OCI-M2 (cell line): Measurements from ENCODE around the gene GPNMB.
"Not testable (repeated sequence)": the region's sequence is repeated elsewhere in the genome, so short reads cannot be mapped to it uniquely, and the experiment has no call there.

Experiments used
- DNase-seq: peaks from one replicate; lab custom pipeline; 2025; ENCODE audit not compliant: unreplicated experiment; lab: John Stamatoyannopoulos, UW

GPNMB gene

DNA sequence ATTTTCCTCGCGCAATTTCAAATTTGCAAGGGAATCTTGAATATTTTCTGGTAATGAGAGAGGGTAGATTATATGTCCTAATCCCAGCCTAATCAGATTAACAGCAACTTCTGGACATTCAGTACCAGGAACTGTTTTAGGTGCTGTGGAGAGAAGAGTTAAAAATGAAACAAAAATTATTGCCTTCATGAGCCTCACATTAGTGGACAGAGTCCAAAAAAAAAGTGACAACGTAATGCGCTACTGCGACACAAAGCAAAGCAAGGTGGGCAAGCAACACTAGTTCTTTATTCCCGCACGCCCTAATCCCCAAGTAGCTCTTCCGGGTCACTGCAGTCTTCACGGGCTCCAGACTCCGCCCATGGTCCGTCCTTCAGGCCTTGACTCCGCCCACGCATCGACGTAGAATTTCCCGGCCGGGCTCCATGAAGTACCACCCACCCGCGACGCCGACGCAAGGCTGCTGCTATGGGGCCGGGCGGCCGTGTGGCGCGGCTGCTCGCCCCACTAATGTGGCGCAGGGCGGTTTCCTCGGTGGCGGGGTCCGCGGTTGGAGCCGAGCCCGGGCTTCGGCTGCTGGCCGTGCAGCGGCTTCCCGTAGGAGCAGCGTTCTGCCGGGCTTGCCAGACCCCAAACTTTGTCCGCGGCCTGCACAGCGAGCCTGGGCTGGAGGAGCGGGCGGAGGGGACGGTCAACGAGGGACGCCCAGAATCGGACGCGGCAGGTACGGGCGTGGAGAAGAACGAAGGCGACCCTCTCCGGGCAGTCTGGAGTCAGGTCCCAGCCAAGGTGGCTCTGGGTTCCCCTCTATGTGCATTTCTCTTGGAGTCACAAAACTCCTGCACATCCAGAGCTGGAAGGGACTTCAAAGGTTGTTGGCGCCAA, 52.6 kb downstream of the GPNMB start, which contains the start of gene MALSU1:
MALSU1 (plus strand) TSS at position 455 of the 885 bp plus-strand sequence; CDS start at position 469, 14 bp downstream.
- peak; percentile 49 for DNase-seq

DNA sequence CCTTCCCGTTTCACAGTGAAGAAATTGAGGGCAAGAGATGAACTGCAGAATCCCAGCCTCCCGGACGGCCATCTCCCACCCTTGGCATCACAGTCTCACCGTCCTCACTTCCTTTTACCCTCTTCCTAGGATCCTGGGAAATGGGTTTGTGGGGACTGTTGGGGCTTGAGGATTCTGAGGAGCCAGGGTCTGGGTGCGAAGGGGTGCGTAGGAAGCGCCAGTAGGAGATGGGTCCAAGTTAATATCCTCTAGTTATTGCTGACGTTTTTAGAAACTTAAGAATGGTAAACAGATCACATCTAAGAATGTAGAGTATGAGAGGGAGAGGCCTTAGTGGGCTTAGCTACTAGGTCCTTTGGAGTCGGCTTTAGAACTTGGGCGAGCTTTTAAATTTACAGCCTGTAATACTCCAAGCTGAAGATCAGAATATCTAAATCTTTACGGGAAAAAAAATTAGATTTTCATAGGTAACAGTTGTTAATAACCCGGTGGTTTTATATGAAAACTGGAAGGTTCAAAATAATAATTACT, 53.3 kb downstream of the GPNMB start:
- no peak for DNase-seq

DNA sequence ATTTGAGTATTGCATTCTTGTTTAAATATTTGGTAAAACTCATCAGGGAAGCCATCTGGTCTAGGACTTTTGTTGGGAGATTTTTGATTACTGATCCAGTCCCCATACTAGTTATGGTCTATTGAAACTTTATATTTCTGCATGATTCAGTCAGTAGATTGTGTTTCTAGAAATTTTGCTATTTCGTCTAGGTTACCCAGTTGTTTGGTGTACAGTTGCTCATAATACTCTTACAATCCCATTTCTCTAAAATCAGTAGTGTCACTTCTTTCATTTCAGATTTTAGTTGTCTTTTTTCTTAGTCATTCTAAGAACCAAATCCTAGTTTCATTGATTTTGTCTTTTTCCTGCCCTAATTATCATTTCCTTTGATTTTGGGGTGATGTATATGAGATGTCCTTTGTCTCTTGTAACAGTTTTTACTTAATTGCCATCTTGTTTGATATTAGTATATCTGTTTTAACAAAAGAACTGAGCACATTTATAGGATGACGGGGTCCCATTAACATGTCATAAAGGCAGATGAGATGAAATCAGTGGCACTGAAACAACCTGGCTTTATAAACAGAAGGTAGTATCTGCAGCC, 60.5 kb downstream of the GPNMB start:
- DNase-seq = no peak

DNA sequence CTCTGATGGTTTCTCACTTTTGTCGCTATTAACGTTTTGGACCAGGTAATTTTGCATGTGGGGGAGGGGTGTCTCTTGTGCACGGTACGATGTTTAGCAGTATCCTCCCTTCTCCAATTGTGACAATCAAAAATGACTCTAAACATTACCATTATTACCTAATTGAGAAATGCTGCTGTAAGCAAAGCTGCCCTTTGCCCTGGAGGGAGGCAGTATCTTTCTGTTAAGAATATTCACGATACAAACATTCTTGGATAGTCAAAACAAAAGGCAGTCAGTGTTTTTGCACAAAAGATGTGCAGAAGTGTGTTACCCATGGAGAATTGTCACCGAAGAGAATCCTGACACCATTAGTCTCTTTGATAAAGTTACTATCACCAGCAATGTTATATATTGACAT, 62.2 kb downstream of the GPNMB start:
- no peak for DNase-seq

GRCh38 chr7:23312141-23312540, 65.6 kb downstream of the GPNMB start:
- DNase-seq = not testable (repeated sequence)

GRCh38 chr7:23315366-23315765, 68.8 kb downstream of the GPNMB start:
- DNase-seq = no peak
